ENCODE measurements around the gene PFDN6. TPM values are rescaled to one million over a fixed set of nuclear protein-coding genes. Genes with fewer than 3 reads are reported as not detected.
A peak's percentile ranks its signal among the peaks of the same experiment; 100 is the strongest.

The PFDN6 gene
- total RNA-seq, 2 experiments from 2014 or later, result 72.0 to 78.4 TPM

DNA sequence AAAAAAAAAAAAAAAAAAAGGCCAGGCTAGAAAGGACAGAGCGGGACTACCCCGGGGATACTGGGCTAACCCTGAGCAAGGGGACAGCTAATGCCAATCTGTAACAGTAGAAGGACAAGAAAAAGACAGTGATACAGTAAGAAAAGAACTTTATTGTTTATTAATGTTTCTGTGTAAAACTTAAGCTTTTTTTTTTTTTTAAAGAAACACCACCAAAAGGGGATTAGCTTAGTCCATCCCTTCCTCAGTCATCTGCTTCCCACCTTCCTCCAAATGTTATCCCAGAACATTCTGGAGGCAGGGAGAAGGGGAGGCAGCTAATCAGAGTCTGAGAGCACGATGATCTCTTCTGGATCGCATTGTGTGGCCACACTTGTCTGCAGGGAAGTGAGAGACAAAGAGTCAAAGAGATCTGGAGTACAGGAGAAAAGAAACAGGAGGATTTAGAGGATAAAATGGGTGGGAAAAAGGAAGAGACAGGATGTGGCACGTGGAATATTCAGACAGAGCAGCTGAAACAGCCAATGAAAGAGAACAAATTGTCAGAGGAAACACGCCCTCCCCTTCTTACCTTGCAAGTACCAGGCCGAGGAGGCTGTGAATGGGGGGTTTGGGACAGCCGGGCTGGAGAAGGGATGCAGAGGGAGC lies 29.1 kb downstream of the PFDN6 start:
- ATAC-seq, result no peak
- H3K27me3 Mint-ChIP-seq (ENCODE audit: low read depth), result no peaks in the 10 kb centered on the region
- peaks cover 80% of the 10 kb centered on the region for H3K4me1 Mint-ChIP-seq (ENCODE audit: low read depth)
- peaks cover 74% of the 10 kb centered on the region for H3K36me3 Mint-ChIP-seq (ENCODE audit: low read depth)
- ChIA-PET CTCF (interaction anchor here (0.8 to 4.6 kb wide), 10 partner anchors 12 to 264 kb away, joined by 3 to 36 read pairs (median 4); partner anchors contain the start of genes B3GALT4 and CUTA), POLR2A (interaction anchor here (0.6 to 4.0 kb wide), 8 partner anchors 9 to 347 kb away, joined by 3 to 34 read pairs (median 4); partner anchors contain the start of genes PFDN6, RGL2 and WDR46)
- H3K9me3 Mint-ChIP-seq (ENCODE audit: insufficient read depth), result no peaks in the 10 kb centered on the region
- H3K27ac Mint-ChIP-seq, result peak overlapping the region; percentile 96
- no peak for DNase-seq
- peak overlapping the region; percentile 97 for H3K4me3 Mint-ChIP-seq

DNA sequence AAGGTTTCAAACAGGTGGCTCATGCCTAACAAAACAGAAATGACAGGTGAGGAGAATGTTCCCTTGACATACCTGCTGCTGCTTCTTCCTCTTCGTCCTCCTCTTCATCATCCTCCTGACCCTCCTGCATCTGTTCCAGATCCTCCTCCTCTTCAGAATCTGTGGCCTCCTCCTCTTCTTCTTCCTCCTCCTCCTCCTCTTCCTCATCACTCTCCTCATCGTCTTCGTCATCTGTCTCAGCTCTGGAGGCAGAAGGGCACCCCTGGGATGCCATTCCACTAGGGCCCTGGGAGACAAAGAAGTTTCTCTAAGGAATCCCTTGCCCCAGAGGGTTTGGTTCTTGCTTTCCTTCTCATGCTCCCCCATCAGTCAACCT lies 30.5 kb downstream of the PFDN6 start:
- peaks cover 80% of the 10 kb centered on the region for H3K4me1 Mint-ChIP-seq (ENCODE audit: low read depth)
- H3K27ac Mint-ChIP-seq, result peak overlapping the region; percentile 96
- H3K9me3 Mint-ChIP-seq (ENCODE audit: insufficient read depth), result no peaks in the 10 kb centered on the region
- ATAC-seq (no peak), DNase-seq (no peak)
- CTCF ChIA-PET, result interaction anchor here (4.6 kb wide), 1 partner anchor 25 kb away, joined by 36 read pairs; no protein-coding TSS in a partner anchor
- peaks cover 66% of the 10 kb centered on the region for H3K36me3 Mint-ChIP-seq (ENCODE audit: low read depth)
- POLR2A ChIA-PET, result interaction anchor here (0.7 to 4.0 kb wide), 3 partner anchors 13 to 25 kb away, joined by 3 to 34 read pairs (median 4); no protein-coding TSS in a partner anchor
- H3K4me3 Mint-ChIP-seq, result peak overlapping the region; percentile 97
- no peaks in the 10 kb centered on the region for H3K27me3 Mint-ChIP-seq (ENCODE audit: low read depth)

GRCh38 chr6:33320315-33321181 lies 31.1 kb downstream of the PFDN6 start:
- Mint-ChIP-seq H3K4me1 (ENCODE audit: low read depth) (peaks cover 74% of the 10 kb centered on the region), H3K36me3 (ENCODE audit: low read depth) (peaks cover 62% of the 10 kb centered on the region), H3K9me3 (ENCODE audit: insufficient read depth) (no peaks in the 10 kb centered on the region), H3K27ac (peak overlapping the region; percentile 100), H3K4me3 (peak overlapping the region; percentile 97), H3K27me3 (ENCODE audit: low read depth) (no peaks in the 10 kb centered on the region)
- POLR2A ChIA-PET, result interaction anchor here (0.6 to 4.0 kb wide), 3 partner anchors 12 to 49 kb away, joined by 3 to 34 read pairs (median 3); partner anchors contain the start of gene VPS52
- CTCF ChIA-PET, result no interaction called here
- DNase-seq (no peak), ATAC-seq (no peak)

DNA sequence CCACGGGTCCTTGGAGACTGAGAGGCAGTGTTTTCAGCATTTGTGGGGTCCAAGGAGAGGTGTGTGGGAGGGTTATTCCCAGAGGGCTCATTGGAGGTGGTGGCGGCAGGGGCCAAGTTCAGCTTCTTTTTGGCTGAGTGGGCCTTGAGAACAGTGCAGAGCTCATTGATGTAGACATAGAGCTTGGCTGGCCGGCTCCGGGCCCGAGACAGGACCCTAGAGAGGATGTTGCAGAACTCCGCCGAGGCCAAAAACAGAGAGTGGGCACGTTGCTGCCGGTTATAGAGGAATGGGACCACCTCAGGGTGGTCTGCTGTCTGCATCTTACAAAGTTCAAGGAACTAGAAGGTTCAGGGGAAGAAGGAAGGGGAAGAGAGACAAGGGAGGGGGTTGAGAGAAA lies 31.8 kb downstream of the PFDN6 start:
- Mint-ChIP-seq H3K27me3 (ENCODE audit: low read depth) (no peaks in the 10 kb centered on the region), H3K4me3 (peak overlapping the region; percentile 94), H3K9me3 (ENCODE audit: insufficient read depth) (no peaks in the 10 kb centered on the region), H3K27ac (peak overlapping the region; percentile 100), H3K36me3 (ENCODE audit: low read depth) (peaks cover 57% of the 10 kb centered on the region), H3K4me1 (ENCODE audit: low read depth) (peaks cover 69% of the 10 kb centered on the region)
- POLR2A ChIA-PET, result interaction anchor here (0.7 kb wide), 1 partner anchor 44 kb away, joined by 3 read pairs; no protein-coding TSS in a partner anchor
- CTCF ChIA-PET, result interaction anchor here (0.6 kb wide), 1 partner anchor 22 kb away, joined by 3 read pairs; no protein-coding TSS in a partner anchor
- DNase-seq (no peak), ATAC-seq (no peak)

- peak overlapping the region; percentile 100 for H3K27ac Mint-ChIP-seq
- peak overlapping the region; percentile 94 for H3K4me3 Mint-ChIP-seq
- ChIA-PET POLR2A (interaction anchor here (0.8 to 1.2 kb wide), 5 partner anchors 15 to 247 kb away, joined by 3 to 4 read pairs (median 4); no protein-coding TSS in a partner anchor), CTCF (interaction anchor here (0.8 to 1.3 kb wide), 4 partner anchors 18 to 102 kb away, joined by 3 to 4 read pairs (median 4); partner anchors contain the start of genes RPS18 and VPS52)
- ATAC-seq (no peak), DNase-seq (no peak)
- H3K4me1 Mint-ChIP-seq (ENCODE audit: low read depth), result peaks cover 49% of the 10 kb centered on the region
- H3K36me3 Mint-ChIP-seq (ENCODE audit: low read depth), result peaks cover 42% of the 10 kb centered on the region
- H3K9me3 Mint-ChIP-seq (ENCODE audit: insufficient read depth), result no peaks in the 10 kb centered on the region
- H3K27me3 Mint-ChIP-seq (ENCODE audit: low read depth), result no peaks in the 10 kb centered on the region
Measured at GRCh38 chr6:33323623-33323948, 34.2 kb downstream of the PFDN6 start.

- H3K4me1 Mint-ChIP-seq (ENCODE audit: low read depth), result peaks cover 43% of the 10 kb centered on the region
- H3K4me3 Mint-ChIP-seq, result peak overlapping the region; percentile 94
- no peaks in the 10 kb centered on the region for H3K27me3 Mint-ChIP-seq (ENCODE audit: low read depth)
- ChIA-PET POLR2A (interaction anchor here (0.8 to 1.2 kb wide), 4 partner anchors 15 to 247 kb away, joined by 3 to 4 read pairs (median 4); no protein-coding TSS in a partner anchor), CTCF (interaction anchor here (0.8 to 1.3 kb wide), 3 partner anchors 18 to 101 kb away, joined by 3 to 4 read pairs (median 4); no protein-coding TSS in a partner anchor)
- H3K9me3 Mint-ChIP-seq (ENCODE audit: insufficient read depth), result no peaks in the 10 kb centered on the region
- peak overlapping the region; percentile 100 for H3K27ac Mint-ChIP-seq
- DNase-seq (no peak), ATAC-seq (no peak)
- peaks cover 37% of the 10 kb centered on the region for H3K36me3 Mint-ChIP-seq (ENCODE audit: low read depth)
Measured at GRCh38 chr6:33324125-33324524, 34.7 kb downstream of the PFDN6 start.

- Mint-ChIP-seq H3K36me3 (ENCODE audit: low read depth) (no peaks in the 10 kb centered on the region), H3K4me1 (ENCODE audit: low read depth) (peaks cover 21% of the 10 kb centered on the region), H3K27me3 (ENCODE audit: low read depth) (no peaks in the 10 kb centered on the region), H3K27ac (no peak overlapping the region), H3K4me3 (no peak overlapping the region), H3K9me3 (ENCODE audit: insufficient read depth) (no peaks in the 10 kb centered on the region)
- POLR2A ChIA-PET, result interaction anchor here (0.9 kb wide), 1 partner anchor 15 kb away, joined by 4 read pairs; no protein-coding TSS in a partner anchor
- CTCF ChIA-PET, result interaction anchor here (1.8 kb wide), 1 partner anchor 16 kb away, joined by 8 read pairs; no protein-coding TSS in a partner anchor
- ATAC-seq (no peak), DNase-seq (no peak)
Measured at GRCh38 chr6:33329058-33329457, 39.7 kb downstream of the PFDN6 start.

- Mint-ChIP-seq H3K9me3 (ENCODE audit: insufficient read depth) (no peaks in the 10 kb centered on the region), H3K4me1 (ENCODE audit: low read depth) (peaks cover 22% of the 10 kb centered on the region), H3K27ac (no peak overlapping the region), H3K36me3 (ENCODE audit: low read depth) (no peaks in the 10 kb centered on the region), H3K4me3 (no peak overlapping the region), H3K27me3 (ENCODE audit: low read depth) (no peaks in the 10 kb centered on the region)
- DNase-seq (no peak), ATAC-seq (no peak)
- POLR2A ChIA-PET, result no interaction called here
- CTCF ChIA-PET, result interaction anchor here (1.6 kb wide), 1 partner anchor 12 kb away, joined by 4 read pairs; no protein-coding TSS in a partner anchor
Measured at GRCh38 chr6:33330736-33331135, 41.3 kb downstream of the PFDN6 start.

DNA sequence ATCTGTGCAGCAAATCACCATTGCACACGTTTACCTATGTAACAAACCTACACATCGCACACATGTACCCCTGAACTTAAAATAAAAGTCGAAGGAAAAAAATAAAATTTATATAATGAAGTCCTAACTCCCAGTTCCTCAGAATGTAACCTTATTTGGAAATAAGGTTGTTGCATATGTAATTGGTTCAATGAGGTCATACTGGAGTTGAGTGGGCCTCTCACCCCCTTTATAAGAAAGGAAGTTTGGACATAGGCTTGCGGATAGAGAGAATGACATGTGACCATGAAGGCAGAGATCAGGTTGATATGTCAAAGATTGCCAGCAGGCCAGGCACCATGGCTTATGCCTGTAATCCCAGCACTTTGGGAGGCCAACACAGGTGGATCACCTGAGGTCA lies 44.3 kb downstream of the PFDN6 start:
- H3K27me3 Mint-ChIP-seq (ENCODE audit: low read depth), result no peaks in the 10 kb centered on the region
- H3K4me1 Mint-ChIP-seq (ENCODE audit: low read depth), result peaks cover 20% of the 10 kb centered on the region
- no peaks in the 10 kb centered on the region for H3K36me3 Mint-ChIP-seq (ENCODE audit: low read depth)
- H3K27ac Mint-ChIP-seq, result no peak overlapping the region
- H3K4me3 Mint-ChIP-seq, result no peak overlapping the region
- H3K9me3 Mint-ChIP-seq (ENCODE audit: insufficient read depth), result no peaks in the 10 kb centered on the region
- ChIA-PET POLR2A (interaction anchor here (0.6 kb wide), 1 partner anchor 12 kb away, joined by 3 read pairs; no protein-coding TSS in a partner anchor), CTCF (interaction anchor here (2.6 kb wide), 1 partner anchor 11 kb away, joined by 8 read pairs; no protein-coding TSS in a partner anchor)
- ATAC-seq, result no peak
- no peak for DNase-seq

DNA sequence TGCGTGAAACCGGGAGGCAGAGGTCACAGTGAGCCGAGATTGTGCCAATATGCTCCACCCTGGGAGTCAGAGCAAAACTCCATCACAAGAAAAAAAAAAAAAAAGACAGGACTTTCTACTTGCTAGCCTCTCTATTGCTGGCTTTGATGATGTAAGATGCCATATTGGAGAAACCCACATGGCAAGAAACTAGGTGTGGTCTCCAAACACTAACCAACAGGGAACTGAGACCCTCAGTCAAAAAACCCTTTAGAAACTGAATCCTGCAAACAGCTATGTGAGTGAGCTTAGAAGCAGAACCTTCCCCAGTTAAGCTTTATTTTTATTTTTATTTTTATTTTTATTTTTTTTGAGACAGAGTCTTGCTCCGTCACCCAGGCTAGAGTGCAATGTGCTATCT lies 46.5 kb downstream of the PFDN6 start:
- no peak for ATAC-seq
- Mint-ChIP-seq H3K9me3 (ENCODE audit: insufficient read depth) (no peaks in the 10 kb centered on the region), H3K4me3 (no peak overlapping the region), H3K27me3 (ENCODE audit: low read depth) (no peaks in the 10 kb centered on the region), H3K27ac (no peak overlapping the region), H3K4me1 (ENCODE audit: low read depth) (peaks cover 22% of the 10 kb centered on the region), H3K36me3 (ENCODE audit: low read depth) (no peaks in the 10 kb centered on the region)
- no peak for DNase-seq
- ChIA-PET CTCF (interaction anchor here (3.2 kb wide), 1 partner anchor 9 kb away, joined by 19 read pairs; no protein-coding TSS in a partner anchor), POLR2A (interaction anchor here (1.8 kb wide), 1 partner anchor 9 kb away, joined by 5 read pairs; no protein-coding TSS in a partner anchor)

DNA sequence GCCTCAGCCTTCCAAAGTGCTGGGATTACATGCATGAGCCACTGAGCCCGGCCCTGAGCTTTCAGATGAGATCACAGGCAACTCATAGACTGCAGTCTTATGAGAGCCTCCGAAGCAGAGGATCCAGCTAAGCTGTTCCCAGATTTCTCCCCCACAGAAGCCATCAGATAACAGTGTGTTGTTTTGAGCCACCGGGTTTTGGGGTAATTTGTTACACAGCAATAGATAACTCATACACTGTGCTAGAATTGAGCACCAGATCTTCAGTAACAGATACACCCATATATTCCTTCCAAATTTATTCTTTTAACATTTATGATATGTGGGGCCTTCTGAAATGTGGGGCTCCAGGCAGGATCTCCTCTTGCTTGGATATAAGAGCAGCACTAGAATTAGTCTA lies 47.1 kb downstream of the PFDN6 start:
- DNase-seq, result no peak
- CTCF ChIA-PET, result interaction anchor here (3.2 kb wide), 1 partner anchor 8 kb away, joined by 19 read pairs; no protein-coding TSS in a partner anchor
- H3K4me1 Mint-ChIP-seq (ENCODE audit: low read depth), result peaks cover 20% of the 10 kb centered on the region

More for the DNA sequence above, 47.1 kb downstream of the PFDN6 start:
- Mint-ChIP-seq H3K27me3 (ENCODE audit: low read depth) (no peaks in the 10 kb centered on the region), H3K36me3 (ENCODE audit: low read depth) (no peaks in the 10 kb centered on the region), H3K4me3 (no peak overlapping the region), H3K27ac (no peak overlapping the region), H3K9me3 (ENCODE audit: insufficient read depth) (no peaks in the 10 kb centered on the region)
- POLR2A ChIA-PET, result interaction anchor here (1.8 kb wide), 1 partner anchor 8 kb away, joined by 5 read pairs; no protein-coding TSS in a partner anchor
- ATAC-seq, result no peak

All from activated CD8-positive, alpha-beta T cell treated with anti-CD3 and anti-CD28 coated beads, Interleukin-2, amount 10 ng/mL, durations not matched to agents 7 days and 5 days (primary cell).